Stimulated activated CD4-positive, alpha-beta T cell treated with anti-CD3 and anti-CD28 coated beads, Interleukin-1b, Interleukin-23, amount 100 ng/mL, for 4 hours (primary cell): Measurements from ENCODE around the gene CD274.
"Not testable (repeated sequence)": the region's sequence is repeated elsewhere in the genome, so short reads cannot be mapped to it uniquely, and the experiment has no call there.

Source experiments
- DNase-seq, 2 donors: peaks; one replicate each; pipeline ENCODE4 v3.0.0-alpha.2; 2020; ENCODE audit warnings: low read depth in 2 of 2

Gene CD274

GRCh38 chr9:5466766-5467165 is 16.4 kb downstream of the CD274 start:
- no peak for DNase-seq

GRCh38 chr9:5468850-5469249 is 18.5 kb downstream of the CD274 start:
- DNase-seq = no peak

GRCh38 chr9:5470122-5470521 is 19.8 kb downstream of the CD274 start:
- DNase-seq = no peak

GRCh38 chr9:5470816-5471215 is 20.5 kb downstream of the CD274 start:
- DNase-seq = no peak

GRCh38 chr9:5475611-5476010 is 25.3 kb downstream of the CD274 start:
- DNase-seq = not testable (repeated sequence)

- no peak for DNase-seq
Measured at GRCh38 chr9:5478206-5478605, 27.9 kb downstream of the CD274 start.

- DNase-seq = no peak
Measured at GRCh38 chr9:5479994-5480694, 29.8 kb downstream of the CD274 start.

- no peak for DNase-seq
Measured at GRCh38 chr9:5480919-5481318, 30.6 kb downstream of the CD274 start.

GRCh38 chr9:5481322-5482040 is 31.1 kb downstream of the CD274 start:
- DNase-seq = no peak

- DNase-seq = no peak
Measured at GRCh38 chr9:5482194-5482593, 31.9 kb downstream of the CD274 start.

GRCh38 chr9:5483306-5483705 is 33.0 kb downstream of the CD274 start:
- DNase-seq = no peak

GRCh38 chr9:5485378-5486085 is 35.2 kb downstream of the CD274 start:
- DNase-seq = no peak

- DNase-seq = no peak
Measured at GRCh38 chr9:5486988-5487387, 36.6 kb downstream of the CD274 start.

- DNase-seq = no peak
Measured at GRCh38 chr9:5488221-5489008, 38.1 kb downstream of the CD274 start.

- DNase-seq = no peak
Measured at GRCh38 chr9:5489630-5490490, 39.5 kb downstream of the CD274 start.

- DNase-seq = no peak
Measured at GRCh38 chr9:5492965-5493678, 42.8 kb downstream of the CD274 start.

GRCh38 chr9:5493679-5494511 is 43.6 kb downstream of the CD274 start:
- no peak for DNase-seq

- DNase-seq = not testable (repeated sequence)
Measured at GRCh38 chr9:5494765-5495164, 44.4 kb downstream of the CD274 start.

- no peak for DNase-seq
Measured at GRCh38 chr9:5499157-5499556, 48.8 kb downstream of the CD274 start.
